WTC11 (cell line): Measurements from ENCODE around the gene PRXL2B. TPM values are rescaled to one million over a fixed set of nuclear protein-coding genes. Genes with fewer than 3 reads are reported as not detected.

Source experiments
- ATAC-seq: fragments of 200-7000 bp; cut with Tn5 transposase; 2 replicates; pipeline ENCODE4 v1.10.0; 2021; ENCODE audit warnings: mild to moderate bottlenecking, moderate library complexity
- CTCF ChIA-PET: fragments of 300-600 bp; sonication (Branson Sonifier 250); formaldehyde crosslinking; loops from one replicate; lab custom pipeline; 2021; ENCODE audit warnings: antibody characterized with exemption; lab: Charles Lee
- POLR2A ChIA-PET: fragments of 350-600 bp; sonication (Branson Sonifier 250); formaldehyde crosslinking; loops from one replicate; lab custom pipeline; 2021; ENCODE audit warnings: antibody characterized with exemption; lab: Charles Lee
- DNase-seq: peaks from one replicate; pipeline ENCODE4 v3.0.0; 2021; ENCODE audit warnings: low spot score
- H3K27ac Mint-ChIP-seq: 2 replicates; pipeline ENCODE4 v1.8.0; 2021; ENCODE audit warnings: mixed read lengths
- H3K27me3 Mint-ChIP-seq: 2 replicates; pipeline ENCODE4 v1.8.0; 2021; ENCODE audit warnings: low read depth, mild to moderate bottlenecking, moderate library complexity, mixed read lengths
- H3K36me3 Mint-ChIP-seq: 2 replicates; pipeline ENCODE4 v1.8.0; 2021; ENCODE audit warnings: mixed read lengths
- H3K4me1 Mint-ChIP-seq: 2 replicates; pipeline ENCODE4 v1.8.0; 2022; ENCODE audit warnings: mixed read lengths
- H3K4me3 Mint-ChIP-seq: 2 replicates; pipeline ENCODE4 v1.8.0; 2021; ENCODE audit warnings: mild to moderate bottlenecking, moderate library complexity, mixed read lengths
- H3K9me3 Mint-ChIP-seq: 2 replicates; pipeline ENCODE4 v1.8.0; 2021; ENCODE audit warnings: mixed read lengths
- E2F4 ChIP-seq: sonication (generic); formaldehyde crosslinking; IDR thresholded peaks from 2 replicates; pipeline ENCODE4 v1.8.1; 2022; ENCODE audit warnings: low read depth, mild to moderate bottlenecking, moderate library complexity, missing genetic modification reagents, borderline replicate concordance
- ELF4 ChIP-seq: sonication (generic); formaldehyde crosslinking; IDR thresholded peaks from 2 replicates; pipeline ENCODE4 v1.8.1; 2022; ENCODE audit warnings: low read depth, mild to moderate bottlenecking, moderate library complexity, missing genetic modification reagents
- ESRRA ChIP-seq: sonication (generic); formaldehyde crosslinking; IDR thresholded peaks from 2 replicates; pipeline ENCODE4 v1.8.1; 2022; ENCODE audit warnings: mild to moderate bottlenecking, missing genetic modification reagents, borderline replicate concordance
- ETV6 ChIP-seq: sonication (generic); formaldehyde crosslinking; IDR thresholded peaks from 2 replicates; pipeline ENCODE4 v1.8.1; 2022; ENCODE audit warnings: mild to moderate bottlenecking, missing genetic modification reagents
- GABPB1 ChIP-seq: sonication (generic); formaldehyde crosslinking; IDR thresholded peaks from 2 replicates; pipeline ENCODE4 v1.8.1; 2023; ENCODE audit warnings: mild to moderate bottlenecking, missing genetic modification reagents
- HMGA2 ChIP-seq: fragments of 250-450 bp; sonication (Bioruptor Pico); IDR thresholded peaks from 2 replicates; pipeline ENCODE4 v1.4.0; 2021; ENCODE audit warnings: mild to moderate bottlenecking, moderate library complexity
- JAZF1 ChIP-seq: fragments of 250-450 bp; sonication (Bioruptor Pico); IDR thresholded peaks from 2 replicates; pipeline ENCODE4 v1.9.0; 2021; ENCODE audit warnings: moderate library complexity, mild to moderate bottlenecking, inconsistent platforms
- NR1H2 ChIP-seq: sonication (generic); formaldehyde crosslinking; IDR thresholded peaks from 2 replicates; pipeline ENCODE4 v1.9.0; 2021; ENCODE audit warnings: mild to moderate bottlenecking, moderate library complexity, missing genetic modification reagents
- RELA ChIP-seq: sonication (generic); formaldehyde crosslinking; IDR thresholded peaks from 2 replicates; pipeline ENCODE4 v1.8.1; 2022; ENCODE audit warnings: missing genetic modification reagents, mild to moderate bottlenecking, borderline replicate concordance
- SMAD3 ChIP-seq: sonication (generic); formaldehyde crosslinking; IDR thresholded peaks from 2 replicates; pipeline ENCODE4 v1.8.0; 2022; ENCODE audit warnings: missing genetic modification reagents, mild to moderate bottlenecking, borderline replicate concordance
- TP53 ChIP-seq: sonication (generic); formaldehyde crosslinking; IDR thresholded peaks from 2 replicates; pipeline ENCODE4 v1.8.1; 2023; ENCODE audit warnings: mild to moderate bottlenecking, missing genetic modification reagents
- ZBTB21 ChIP-seq: sonication (generic); formaldehyde crosslinking; IDR thresholded peaks from 2 replicates; pipeline ENCODE4 v1.8.1; 2023; ENCODE audit warnings: mild to moderate bottlenecking, missing genetic modification reagents, borderline replicate concordance
- ZNF232 ChIP-seq: sonication (generic); formaldehyde crosslinking; IDR thresholded peaks from 2 replicates; pipeline ENCODE4 v1.8.0; 2022; ENCODE audit warnings: mild to moderate bottlenecking, missing genetic modification reagents
- ZNF416 ChIP-seq: fragments of 250-450 bp; sonication (Bioruptor Pico); IDR thresholded peaks from 2 replicates; pipeline ENCODE4 v1.9.0; 2021; ENCODE audit warnings: mild to moderate bottlenecking, inconsistent platforms
- ZNF512 ChIP-seq: sonication (generic); formaldehyde crosslinking; IDR thresholded peaks from 2 replicates; pipeline ENCODE4 v1.8.1; 2022; ENCODE audit warnings: missing genetic modification reagents, borderline replicate concordance
- ZNF532 ChIP-seq: fragments of 250-450 bp; sonication (Bioruptor Pico); IDR thresholded peaks from 2 replicates; pipeline ENCODE4 v1.9.0; 2021; ENCODE audit warnings: mild to moderate bottlenecking, borderline replicate concordance
- total RNA-seq: library from RNA; stranded (reverse); gene quantifications from 3 replicates; pipeline ENCODE4 v1.2.3, GENCODE V29; 2021
- TF ChIP-seq, protein P1 (sequence below): fragments of 250-450 bp; sonication (Bioruptor Pico); IDR thresholded peaks from 2 replicates; pipeline ENCODE4 v2.1.2; 2022; ENCODE audit warnings: mild to moderate bottlenecking, moderate library complexity
- TF ChIP-seq, protein P2 (sequence below): sonication (generic); formaldehyde crosslinking; IDR thresholded peaks from 2 replicates; pipeline ENCODE4 v1.8.1; 2023; ENCODE audit warnings: mild to moderate bottlenecking, moderate library complexity, missing genetic modification reagents
- TF ChIP-seq, protein P3 (sequence below): sonication (generic); formaldehyde crosslinking; IDR thresholded peaks from 2 replicates; pipeline ENCODE4 v1.8.1; 2023; ENCODE audit warnings: mild to moderate bottlenecking, missing genetic modification reagents, borderline replicate concordance
- TF ChIP-seq, protein P4 (sequence below): sonication (generic); formaldehyde crosslinking; IDR thresholded peaks from 2 replicates; pipeline ENCODE4 v1.8.1; 2023; ENCODE audit warnings: mild to moderate bottlenecking, missing genetic modification reagents

PRXL2B gene
- total RNA-seq, 1 experiment from 2014 or later, result 50.3 TPM

DNA sequence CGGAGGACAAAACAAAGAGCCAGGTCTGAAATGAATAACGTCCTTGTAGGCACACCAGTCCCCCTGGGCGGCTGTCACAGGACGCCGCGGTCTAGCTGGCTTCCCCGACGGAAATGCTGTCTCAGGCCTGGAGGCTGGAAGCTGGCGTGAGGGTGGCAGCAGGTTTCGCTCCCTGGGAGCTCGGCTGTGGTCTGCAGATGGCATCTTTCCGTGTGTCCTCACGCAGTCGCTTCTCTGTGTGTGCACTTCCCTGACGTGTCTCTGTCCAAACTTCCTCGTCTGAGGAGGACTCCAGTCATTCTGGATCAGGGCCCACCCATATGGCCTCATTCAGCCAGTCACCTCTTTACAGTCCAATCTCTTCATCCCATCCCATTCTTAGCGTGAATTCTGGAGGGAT lies 16.2 kb upstream of the PRXL2B start (continued):
- no peak for TF ChIP-seq ZNF512 (CRISPR knock-in tag)
- no peak for TF ChIP-seq SMAD3
- no peak for TF ChIP-seq ZNF232 (CRISPR knock-in tag)
- TF ChIP-seq, all 79 proteins: peak for 0

DNA sequence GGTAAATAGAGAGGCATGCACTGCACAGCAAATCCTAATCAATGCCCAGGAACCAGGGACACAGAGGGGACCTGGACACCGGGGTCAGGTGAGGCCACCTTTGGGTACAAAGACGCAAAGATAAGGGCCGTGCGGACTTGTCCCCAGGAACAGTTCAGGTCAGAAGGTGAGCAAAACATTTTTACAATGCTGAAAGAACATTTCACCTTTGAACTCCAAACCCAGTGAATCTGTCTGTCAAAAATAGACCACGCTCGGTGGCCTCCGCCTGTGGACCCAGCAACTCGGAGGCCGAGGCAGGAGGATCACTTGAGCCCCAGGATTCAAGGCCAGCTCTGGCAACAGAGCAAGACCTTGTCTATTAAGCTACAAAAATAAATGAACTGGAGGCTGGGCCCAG lies 15.2 kb upstream of the PRXL2B start:
- Mint-ChIP-seq H3K9me3 (peaks cover 21% of the 10 kb centered on the region), H3K27me3 (peaks cover 11% of the 10 kb centered on the region; the same call in 1 of the 2 replicates), H3K27ac (no peak overlapping the region), H3K36me3 (peaks cover 13% of the 10 kb centered on the region; the same call in 1 of the 2 replicates), H3K4me3 (no peak overlapping the region), H3K4me1 (no peaks in the 10 kb centered on the region)
- ChIA-PET CTCF (interaction anchor here (1.4 kb wide), 1 partner anchor 10 kb away, joined by 7 read pairs; no protein-coding TSS in a partner anchor), POLR2A (no interaction called here)
- TF ChIP-seq RELA (CRISPR knock-in tag) (no peak), HMGA2 (CRISPR knock-in tag) (no peak), TP53 (CRISPR knock-in tag) (no peak), ZNF532 (CRISPR knock-in tag) (no peak), SMAD3 (no peak), GABPB1 (CRISPR knock-in tag) (no peak), JAZF1 (no peak), ZNF416 (CRISPR knock-in tag) (no peak), ESRRA (CRISPR knock-in tag) (no peak), ETV6 (CRISPR knock-in tag) (no peak), ELF4 (no peak), E2F4 (CRISPR knock-in tag) (no peak), ZBTB21 (CRISPR knock-in tag) (no peak), NR1H2 (no peak)
- TF ChIP-seq, protein P1, sequence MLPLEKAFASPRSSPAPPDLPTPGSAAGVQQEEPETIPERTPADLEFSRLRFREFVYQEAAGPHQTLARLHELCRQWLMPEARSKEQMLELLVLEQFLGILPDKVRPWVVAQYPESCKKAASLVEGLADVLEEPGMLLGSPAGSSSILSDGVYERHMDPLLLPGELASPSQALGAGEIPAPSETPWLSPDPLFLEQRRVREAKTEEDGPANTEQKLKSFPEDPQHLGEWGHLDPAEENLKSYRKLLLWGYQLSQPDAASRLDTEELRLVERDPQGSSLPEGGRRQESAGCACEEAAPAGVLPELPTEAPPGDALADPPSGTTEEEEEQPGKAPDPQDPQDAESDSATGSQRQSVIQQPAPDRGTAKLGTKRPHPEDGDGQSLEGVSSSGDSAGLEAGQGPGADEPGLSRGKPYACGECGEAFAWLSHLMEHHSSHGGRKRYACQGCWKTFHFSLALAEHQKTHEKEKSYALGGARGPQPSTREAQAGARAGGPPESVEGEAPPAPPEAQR (CRISPR knock-in tag), result no peak
- TF ChIP-seq, protein P2, sequence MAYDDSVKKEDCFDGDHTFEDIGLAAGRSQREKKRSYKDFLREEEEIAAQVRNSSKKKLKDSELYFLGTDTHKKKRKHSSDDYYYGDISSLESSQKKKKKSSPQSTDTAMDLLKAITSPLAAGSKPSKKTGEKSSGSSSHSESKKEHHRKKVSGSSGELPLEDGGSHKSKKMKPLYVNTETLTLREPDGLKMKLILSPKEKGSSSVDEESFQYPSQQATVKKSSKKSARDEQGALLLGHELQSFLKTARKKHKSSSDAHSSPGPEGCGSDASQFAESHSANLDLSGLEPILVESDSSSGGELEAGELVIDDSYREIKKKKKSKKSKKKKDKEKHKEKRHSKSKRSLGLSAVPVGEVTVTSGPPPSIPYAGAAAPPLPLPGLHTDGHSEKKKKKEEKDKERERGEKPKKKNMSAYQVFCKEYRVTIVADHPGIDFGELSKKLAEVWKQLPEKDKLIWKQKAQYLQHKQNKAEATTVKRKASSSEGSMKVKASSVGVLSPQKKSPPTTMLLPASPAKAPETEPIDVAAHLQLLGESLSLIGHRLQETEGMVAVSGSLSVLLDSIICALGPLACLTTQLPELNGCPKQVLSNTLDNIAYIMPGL, result no peak
- TF ChIP-seq, protein P3, sequence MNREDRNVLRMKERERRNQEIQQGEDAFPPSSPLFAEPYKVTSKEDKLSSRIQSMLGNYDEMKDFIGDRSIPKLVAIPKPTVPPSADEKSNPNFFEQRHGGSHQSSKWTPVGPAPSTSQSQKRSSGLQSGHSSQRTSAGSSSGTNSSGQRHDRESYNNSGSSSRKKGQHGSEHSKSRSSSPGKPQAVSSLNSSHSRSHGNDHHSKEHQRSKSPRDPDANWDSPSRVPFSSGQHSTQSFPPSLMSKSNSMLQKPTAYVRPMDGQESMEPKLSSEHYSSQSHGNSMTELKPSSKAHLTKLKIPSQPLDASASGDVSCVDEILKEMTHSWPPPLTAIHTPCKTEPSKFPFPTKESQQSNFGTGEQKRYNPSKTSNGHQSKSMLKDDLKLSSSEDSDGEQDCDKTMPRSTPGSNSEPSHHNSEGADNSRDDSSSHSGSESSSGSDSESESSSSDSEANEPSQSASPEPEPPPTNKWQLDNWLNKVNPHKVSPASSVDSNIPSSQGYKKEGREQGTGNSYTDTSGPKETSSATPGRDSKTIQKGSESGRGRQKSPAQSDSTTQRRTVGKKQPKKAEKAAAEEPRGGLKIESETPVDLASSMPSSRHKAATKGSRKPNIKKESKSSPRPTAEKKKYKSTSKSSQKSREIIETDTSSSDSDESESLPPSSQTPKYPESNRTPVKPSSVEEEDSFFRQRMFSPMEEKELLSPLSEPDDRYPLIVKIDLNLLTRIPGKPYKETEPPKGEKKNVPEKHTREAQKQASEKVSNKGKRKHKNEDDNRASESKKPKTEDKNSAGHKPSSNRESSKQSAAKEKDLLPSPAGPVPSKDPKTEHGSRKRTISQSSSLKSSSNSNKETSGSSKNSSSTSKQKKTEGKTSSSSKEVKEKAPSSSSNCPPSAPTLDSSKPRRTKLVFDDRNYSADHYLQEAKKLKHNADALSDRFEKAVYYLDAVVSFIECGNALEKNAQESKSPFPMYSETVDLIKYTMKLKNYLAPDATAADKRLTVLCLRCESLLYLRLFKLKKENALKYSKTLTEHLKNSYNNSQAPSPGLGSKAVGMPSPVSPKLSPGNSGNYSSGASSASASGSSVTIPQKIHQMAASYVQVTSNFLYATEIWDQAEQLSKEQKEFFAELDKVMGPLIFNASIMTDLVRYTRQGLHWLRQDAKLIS (CRISPR knock-in tag), result no peak
- TF ChIP-seq, protein P4, sequence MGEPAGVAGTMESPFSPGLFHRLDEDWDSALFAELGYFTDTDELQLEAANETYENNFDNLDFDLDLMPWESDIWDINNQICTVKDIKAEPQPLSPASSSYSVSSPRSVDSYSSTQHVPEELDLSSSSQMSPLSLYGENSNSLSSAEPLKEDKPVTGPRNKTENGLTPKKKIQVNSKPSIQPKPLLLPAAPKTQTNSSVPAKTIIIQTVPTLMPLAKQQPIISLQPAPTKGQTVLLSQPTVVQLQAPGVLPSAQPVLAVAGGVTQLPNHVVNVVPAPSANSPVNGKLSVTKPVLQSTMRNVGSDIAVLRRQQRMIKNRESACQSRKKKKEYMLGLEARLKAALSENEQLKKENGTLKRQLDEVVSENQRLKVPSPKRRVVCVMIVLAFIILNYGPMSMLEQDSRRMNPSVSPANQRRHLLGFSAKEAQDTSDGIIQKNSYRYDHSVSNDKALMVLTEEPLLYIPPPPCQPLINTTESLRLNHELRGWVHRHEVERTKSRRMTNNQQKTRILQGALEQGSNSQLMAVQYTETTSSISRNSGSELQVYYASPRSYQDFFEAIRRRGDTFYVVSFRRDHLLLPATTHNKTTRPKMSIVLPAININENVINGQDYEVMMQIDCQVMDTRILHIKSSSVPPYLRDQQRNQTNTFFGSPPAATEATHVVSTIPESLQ (CRISPR knock-in tag), result no peak
- ATAC-seq (no peak), DNase-seq (no peak)
